Astrocyte (in vitro differentiated cells and primary cell): ENCODE measurements around the gene CTDP1.

Experiments used
- CTCF ChIP-seq: IDR thresholded peaks from 2 replicates; pipeline ENCODE4 v1.5.1; 2011; ENCODE audit warnings: low read depth, mild to moderate bottlenecking, inconsistent platforms, low read length, moderate library complexity; ENCODE audit not compliant: insufficient read depth
- EZH2 ChIP-seq: IDR thresholded peaks from 2 replicates; pipeline ENCODE4 v1.6.1; 2012; ENCODE audit warnings: mild to moderate bottlenecking, low read length, inconsistent platforms; ENCODE audit not compliant: insufficient read depth

DNA sequence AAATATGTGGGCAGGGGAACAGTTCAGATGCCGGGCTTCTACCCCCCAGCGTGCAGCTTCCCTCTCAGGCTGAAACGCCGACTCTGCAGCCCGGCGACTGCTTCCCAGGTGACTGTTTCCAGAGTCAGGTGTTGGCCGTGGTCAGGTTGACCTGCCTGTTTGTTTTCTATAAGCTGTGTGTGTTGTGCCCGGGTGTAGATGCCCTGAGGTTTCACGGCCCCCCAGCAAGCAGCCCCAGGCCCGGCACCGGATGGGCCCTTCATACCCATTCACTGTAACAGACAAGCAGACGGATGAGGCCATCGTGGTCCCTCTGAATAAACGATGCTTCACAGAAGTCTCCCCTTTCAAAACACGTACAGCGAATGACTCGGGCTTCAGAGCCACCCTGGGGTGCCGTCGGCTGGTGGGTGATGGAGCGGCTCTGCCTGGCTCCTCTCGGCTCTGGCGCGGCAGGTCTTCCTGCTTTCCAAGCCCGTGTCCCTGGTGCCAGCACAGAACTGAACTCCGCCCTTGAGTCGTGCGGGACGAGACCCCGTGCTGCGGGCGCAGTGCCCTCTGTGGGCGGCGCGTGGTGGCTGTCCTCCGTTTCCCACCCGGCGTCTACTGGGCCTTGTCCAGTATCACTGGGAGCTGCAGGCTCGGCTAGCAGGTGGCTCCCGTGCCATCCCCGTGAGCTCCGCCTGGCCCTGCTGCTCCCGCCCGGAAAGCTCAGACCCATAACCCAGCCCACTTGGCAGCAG, 103.1 kb downstream of the CTDP1 start:
- TF ChIP-seq CTCF (no peak), EZH2 (no peak)
